SIG-M5 treated with dmso at 0.1 percent for 504 hours (cell line): ENCODE measurements around the gene ZNRF4.

Source experiments
- DNase-seq: peaks from one replicate; lab custom pipeline; 2025; ENCODE audit not compliant: unreplicated experiment; lab: John Stamatoyannopoulos, UW

The ZNRF4 gene

GRCh38 chr19:5440299-5440698 lies 14.9 kb upstream of the ZNRF4 start:
- no peak for DNase-seq

GRCh38 chr19:5443723-5444122 lies 11.5 kb upstream of the ZNRF4 start:
- no peak for DNase-seq

- no peak for DNase-seq
Measured at GRCh38 chr19:5444431-5444830, 10.8 kb upstream of the ZNRF4 start.

DNA sequence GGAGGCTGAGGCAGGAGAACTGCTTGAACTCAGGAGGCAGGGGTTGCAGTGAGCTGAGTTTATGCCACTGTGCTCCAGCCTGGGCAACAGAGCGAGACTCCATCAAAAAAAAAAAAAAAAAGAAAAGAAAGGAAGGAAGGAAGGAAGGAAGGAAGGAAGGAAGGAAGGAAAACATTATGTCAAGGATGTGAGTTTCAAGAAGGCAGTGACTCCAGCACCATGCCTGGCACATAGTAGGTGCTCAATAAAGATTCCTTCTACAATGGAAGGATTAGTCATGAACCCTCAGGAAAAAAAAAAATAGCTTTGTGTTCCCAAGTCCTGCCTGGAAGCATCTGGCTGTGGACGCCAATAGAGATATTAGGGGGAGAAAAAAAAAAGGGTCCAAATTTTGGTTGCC lies 10.1 kb upstream of the ZNRF4 start:
- DNase-seq: no peak

- no peak for DNase-seq
Measured at GRCh38 chr19:5445561-5446055, 9.6 kb upstream of the ZNRF4 start.

- no peak for DNase-seq
Measured at GRCh38 chr19:5447700-5448311, 7.4 kb upstream of the ZNRF4 start.

DNA sequence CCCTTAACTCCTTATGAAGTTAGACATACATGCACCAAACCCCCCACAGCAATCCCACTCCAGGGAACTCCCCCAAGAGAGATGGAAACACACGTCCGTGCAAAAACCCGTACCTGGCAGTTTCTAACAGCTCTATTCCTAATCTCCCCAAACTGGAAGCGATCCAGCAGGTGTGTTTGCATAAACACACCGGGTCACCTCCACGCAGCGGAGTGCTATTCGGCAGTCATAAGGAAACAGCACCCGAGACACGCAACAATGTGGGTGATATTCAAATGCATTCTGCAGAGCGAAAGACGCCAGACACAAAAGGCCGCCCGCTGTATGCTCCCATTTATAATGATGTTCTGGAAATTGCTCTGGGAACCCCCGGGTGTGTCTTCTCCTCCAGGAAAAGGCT lies 6.8 kb upstream of the ZNRF4 start:
- no peak for DNase-seq

DNA sequence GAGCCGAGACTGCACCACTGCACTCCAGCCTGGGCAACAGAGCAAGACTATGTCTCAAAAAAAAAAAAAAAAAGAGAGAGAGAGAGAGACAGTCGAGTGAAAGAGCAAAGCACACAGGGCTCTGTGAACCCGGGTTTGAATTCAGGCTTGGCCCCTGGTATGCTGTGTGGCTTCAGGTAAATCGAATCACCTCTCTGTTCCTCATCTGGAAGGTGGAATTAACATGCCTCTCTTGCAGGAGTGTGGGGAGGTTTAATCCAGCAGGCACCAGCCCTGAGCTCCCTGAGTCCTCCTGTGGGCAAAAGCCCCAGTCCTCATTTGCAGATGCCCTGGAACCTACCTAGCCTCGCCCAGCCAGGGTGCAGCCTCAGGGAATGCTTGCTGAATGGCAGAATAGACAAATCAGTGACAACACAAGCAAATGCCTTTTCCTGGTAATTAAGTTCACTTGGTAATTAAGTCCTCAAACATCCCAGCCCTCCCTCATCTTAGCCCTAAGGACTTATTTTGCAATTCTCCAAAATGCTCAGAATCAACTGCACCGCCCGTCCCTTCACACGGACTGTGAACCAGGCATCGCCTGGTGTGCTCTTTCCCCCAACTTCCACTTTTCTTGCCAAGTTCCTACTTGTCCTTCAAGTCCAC lies 4.6 kb upstream of the ZNRF4 start:
- DNase-seq: no peak

DNA sequence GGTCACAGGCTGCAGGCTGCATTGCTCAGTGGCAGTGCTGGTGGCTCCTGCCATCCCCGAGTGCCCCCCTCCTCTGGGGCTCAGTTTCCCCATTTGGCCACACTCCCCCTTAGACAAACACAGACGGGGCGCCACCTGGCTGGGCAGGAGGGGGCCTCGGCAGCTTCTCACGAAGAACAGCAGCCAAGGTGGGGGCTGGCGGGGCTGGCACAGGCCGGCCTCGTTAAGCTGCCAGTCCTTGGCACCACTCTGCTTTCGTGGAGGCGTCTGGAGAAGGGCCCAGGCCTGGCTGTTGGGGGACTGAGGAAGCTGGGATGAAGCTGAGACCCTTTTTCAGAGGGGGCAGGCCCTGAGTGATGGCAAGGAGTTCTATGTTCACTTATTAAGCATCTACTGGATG lies 3.7 kb upstream of the ZNRF4 start:
- no peak for DNase-seq

GRCh38 chr19:5452594-5453565 lies 2.3 kb upstream of the ZNRF4 start:
- no peak for DNase-seq

- no peak for DNase-seq
Measured at GRCh38 chr19:5454743-5455142, 474 bp upstream of the ZNRF4 start.

DNA sequence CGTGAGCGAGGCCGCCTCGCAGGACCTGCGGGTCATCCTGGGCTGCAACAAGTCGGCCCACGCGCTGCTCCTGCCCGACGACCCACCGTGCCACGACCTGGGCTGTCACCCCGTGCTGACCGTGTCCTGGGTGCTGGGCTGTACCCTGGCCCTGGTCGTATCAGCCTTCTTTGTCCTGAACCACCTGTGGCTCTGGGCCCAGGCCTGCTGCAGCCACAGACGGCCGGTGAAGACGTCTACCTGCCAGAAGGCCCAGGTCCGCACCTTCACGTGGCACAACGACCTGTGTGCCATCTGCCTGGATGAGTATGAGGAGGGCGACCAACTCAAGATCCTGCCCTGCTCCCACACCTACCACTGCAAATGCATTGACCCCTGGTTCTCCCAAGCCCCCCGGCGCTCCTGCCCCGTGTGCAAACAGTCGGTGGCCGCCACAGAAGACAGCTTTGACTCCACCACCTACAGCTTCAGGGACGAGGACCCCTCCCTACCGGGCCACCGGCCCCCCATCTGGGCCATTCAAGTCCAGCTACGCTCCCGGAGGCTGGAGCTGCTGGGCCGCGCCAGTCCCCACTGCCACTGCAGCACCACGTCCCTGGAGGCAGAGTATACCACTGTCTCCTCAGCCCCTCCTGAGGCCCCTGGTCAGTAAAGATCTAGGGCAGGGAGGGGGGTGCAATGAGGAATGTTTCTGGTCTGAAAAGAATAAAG lies 1.1 kb downstream of the ZNRF4 start:
- DNase-seq: no peak

DNA sequence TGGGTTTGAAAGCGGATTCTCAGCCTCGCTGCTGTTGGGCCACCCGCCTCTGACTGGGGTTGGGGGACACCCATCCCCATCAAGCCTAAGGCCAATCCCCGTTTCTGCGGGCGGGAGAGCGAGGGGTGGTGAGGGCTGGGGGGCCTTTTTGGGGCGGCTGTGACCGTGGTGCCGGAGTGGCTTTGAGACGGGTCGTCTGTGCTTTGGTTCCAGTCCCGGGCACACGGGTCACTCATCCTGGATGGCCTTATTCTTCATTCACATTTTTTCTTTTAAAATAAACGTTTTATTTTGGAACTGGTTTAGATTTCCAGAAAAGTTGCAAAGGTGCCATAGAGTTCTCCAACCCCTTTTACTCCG lies 1.6 kb downstream of the ZNRF4 start:
- no peak for DNase-seq

DNA sequence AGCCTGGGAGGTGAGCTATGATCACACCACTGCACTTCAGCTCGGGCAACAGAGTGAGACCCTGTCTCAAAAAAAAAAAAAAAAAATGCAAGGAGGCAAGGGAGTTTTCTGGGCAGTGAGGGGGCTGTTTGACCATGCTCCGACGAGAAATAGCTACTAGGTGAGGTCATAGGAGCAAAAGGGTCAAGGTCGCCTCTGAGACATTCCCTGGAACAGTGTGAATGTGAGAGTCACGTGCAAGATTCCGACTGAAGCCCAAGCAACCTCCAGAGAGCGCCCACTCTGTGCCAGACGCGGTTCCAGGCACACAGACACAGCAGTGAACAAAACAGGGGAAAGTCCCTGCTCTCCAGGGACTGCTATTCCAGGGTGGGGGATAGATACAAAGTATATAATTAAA lies 2.5 kb downstream of the ZNRF4 start:
- no peak for DNase-seq

GRCh38 chr19:5458420-5458819 lies 3.2 kb downstream of the ZNRF4 start:
- DNase-seq: no peak

- DNase-seq: no peak
Measured at GRCh38 chr19:5459360-5459759, 4.1 kb downstream of the ZNRF4 start.

DNA sequence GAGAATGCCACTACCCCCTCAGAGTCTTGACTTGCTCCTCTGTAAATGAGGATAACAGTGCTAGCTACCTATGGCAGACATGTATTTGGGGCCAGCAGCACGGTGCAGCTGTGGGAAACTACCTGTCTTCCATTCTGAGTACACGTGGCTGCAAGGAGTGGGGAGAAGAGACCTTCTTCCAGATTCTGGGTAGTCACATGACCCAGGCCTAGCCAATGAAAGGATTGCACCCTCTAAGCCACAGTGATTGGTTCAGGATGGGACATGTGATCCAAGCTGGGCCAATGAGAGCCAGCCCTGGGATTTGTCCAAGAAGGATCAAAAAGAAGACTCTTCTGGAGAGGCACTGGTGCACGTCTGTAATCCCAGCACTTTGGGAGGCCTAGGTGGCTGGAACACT lies 5.5 kb downstream of the ZNRF4 start:
- DNase-seq: no peak

DNA sequence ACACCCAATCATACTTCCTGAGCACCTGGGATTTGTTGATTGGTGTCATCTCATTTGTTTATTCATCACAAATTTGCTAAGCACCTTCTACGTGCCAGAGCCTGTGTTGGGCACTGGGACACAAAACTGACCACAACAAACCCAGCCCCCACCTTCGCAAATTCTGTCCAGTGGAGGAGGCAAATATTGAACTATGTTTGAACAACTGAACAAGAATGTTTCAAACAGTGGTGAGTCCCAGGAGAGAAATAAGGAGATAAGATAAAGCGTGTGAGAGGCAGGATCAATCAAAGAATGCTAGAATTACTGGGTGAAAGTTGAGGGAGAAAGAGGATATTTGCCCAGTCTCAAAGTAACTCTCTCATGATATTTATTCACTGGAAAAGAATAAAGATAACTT lies 8.7 kb downstream of the ZNRF4 start:
- DNase-seq: no peak

- no peak for DNase-seq
Measured at GRCh38 chr19:5466072-5466471, 10.9 kb downstream of the ZNRF4 start.

GRCh38 chr19:5466814-5467291 lies 11.6 kb downstream of the ZNRF4 start:
- DNase-seq: no peak

DNA sequence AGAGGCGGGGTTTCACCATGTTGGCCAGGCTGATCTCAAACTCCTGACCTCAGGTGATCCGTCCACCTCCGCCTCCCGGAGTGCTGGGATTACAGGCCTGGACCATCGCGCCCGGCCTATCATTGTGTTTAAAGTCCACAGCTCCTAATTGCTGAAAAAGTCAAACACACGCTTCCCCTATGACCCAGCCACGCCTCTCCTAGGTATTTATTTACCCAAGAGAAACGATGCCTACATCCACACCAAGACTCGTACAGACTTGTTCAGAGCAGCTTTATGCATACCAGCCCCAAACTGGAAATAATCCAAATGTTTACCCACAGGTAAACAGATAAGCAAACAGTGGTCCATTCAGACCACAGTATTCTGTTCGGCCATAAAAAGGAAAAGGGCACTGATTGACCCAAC lies 15.1 kb downstream of the ZNRF4 start:
- DNase-seq: no peak
